ENCODE data around the gene ABAT.

GRCh38 chr16:8739151-8739550 lies 64.7 kb downstream of the ABAT start:
- TF ChIP-seq EZH2 (IDR thresholded peaks at IDR 0.05; ENCODE audit: borderline replicate concordance, insufficient read depth, low read depth, low read length, poor library complexity, severe bottlenecking) (no peak), CTCF (IDR thresholded peaks at IDR 0.05) (no peak)

Data from B cell (primary cell).